Measurements from ENCODE around the gene PDZK1IP1. TPM values are rescaled to one million over a fixed set of nuclear protein-coding genes. Genes with fewer than 3 reads are reported as not detected.
A peak's percentile ranks its signal among the peaks of the same experiment; 100 is the strongest.

PDZK1IP1 gene
- total RNA-seq, 1 donor from 2014 or later = not detected

- no peak for DNase-seq (ENCODE audit: extremely low spot score, unreplicated experiment)
- Mint-ChIP-seq H3K4me1 (ENCODE audit: unreplicated experiment) (peaks cover 8% of the 10 kb centered on the region), H3K27me3 (peaks cover 13% of the 10 kb centered on the region), H3K9me3 (no peaks in the 10 kb centered on the region), H3K4me3 (no peak overlapping the region), H3K27ac (no peak overlapping the region), H3K36me3 (no peaks in the 10 kb centered on the region)
- TF ChIP-seq CTCF (conservative IDR thresholded peaks at IDR 0.05) = no peak
These were observed 29.9 kb upstream of the PDZK1IP1 start for GRCh38 chr1:47219590-47220220.

DNA sequence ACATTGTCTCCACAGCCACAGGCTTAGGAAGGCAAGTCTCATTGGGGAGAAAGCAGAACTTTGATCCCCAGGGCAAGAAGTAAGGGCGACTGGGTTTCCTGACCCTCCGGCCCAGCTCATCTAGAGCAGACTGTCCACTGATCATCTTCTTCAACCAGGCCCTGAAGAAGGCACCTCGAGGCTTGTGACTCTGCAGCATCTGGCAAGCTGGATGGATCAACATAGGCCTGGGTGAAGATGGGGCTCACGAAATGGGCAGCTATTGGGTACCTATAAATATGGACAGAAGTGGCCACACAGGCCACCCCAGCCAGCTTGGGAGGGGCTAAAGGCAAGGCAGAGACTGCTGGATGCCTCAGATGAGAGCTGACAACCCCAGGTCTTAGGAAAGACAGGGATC is 29.2 kb upstream of the PDZK1IP1 start:
- DNase-seq (ENCODE audit: extremely low spot score, unreplicated experiment) = no peak
- Mint-ChIP-seq H3K27me3 (peaks cover 13% of the 10 kb centered on the region), H3K4me3 (no peak overlapping the region), H3K4me1 (ENCODE audit: unreplicated experiment) (peaks cover 8% of the 10 kb centered on the region), H3K27ac (no peak overlapping the region), H3K9me3 (no peaks in the 10 kb centered on the region), H3K36me3 (no peaks in the 10 kb centered on the region)
- TF ChIP-seq CTCF (conservative IDR thresholded peaks at IDR 0.05) = no peak

DNA sequence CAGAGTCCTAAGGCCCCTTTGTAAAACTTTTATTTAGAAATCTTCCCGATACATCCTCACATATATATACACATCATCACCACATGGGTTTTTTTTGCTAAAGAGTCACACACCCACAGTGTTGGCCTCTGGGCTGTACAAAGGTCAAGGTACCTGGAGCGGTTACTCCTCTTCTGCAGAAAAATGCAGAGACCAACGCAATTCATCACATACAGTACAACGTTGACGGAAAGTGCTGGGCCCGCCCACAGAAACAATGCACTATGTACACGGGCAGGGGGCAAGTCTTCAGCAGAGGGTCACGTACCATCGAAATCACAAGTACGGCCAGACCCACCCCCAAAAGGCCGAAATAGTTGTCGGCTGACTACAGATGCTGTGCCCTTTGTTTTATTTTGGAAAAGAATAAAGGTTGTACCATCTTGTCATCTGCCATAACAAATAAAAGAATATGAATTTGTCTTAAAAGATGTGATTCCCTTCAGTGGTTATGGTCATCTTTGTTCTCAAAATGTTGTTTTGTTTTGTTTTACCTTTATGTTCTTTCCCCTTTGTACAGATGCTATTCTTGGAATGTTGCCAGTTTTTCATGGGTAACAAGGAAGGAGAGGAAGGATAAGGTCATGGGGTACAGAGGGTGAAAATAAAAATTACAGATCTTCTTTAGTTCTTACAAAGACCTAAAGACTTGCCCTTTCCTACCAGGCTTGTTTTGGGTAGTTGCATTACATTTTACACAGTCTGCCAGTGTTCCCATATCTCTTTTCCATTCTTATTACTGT is 26.6 kb upstream of the PDZK1IP1 start:
- Mint-ChIP-seq H3K27me3 (peaks cover 15% of the 10 kb centered on the region), H3K9me3 (no peaks in the 10 kb centered on the region), H3K4me3 (no peak overlapping the region), H3K27ac (peak overlapping the region; percentile 62), H3K4me1 (ENCODE audit: unreplicated experiment) (peaks cover 8% of the 10 kb centered on the region), H3K36me3 (no peaks in the 10 kb centered on the region)
- DNase-seq (ENCODE audit: extremely low spot score, unreplicated experiment) = no peak
- no peak for TF ChIP-seq CTCF (conservative IDR thresholded peaks at IDR 0.05)

- Mint-ChIP-seq H3K4me1 (ENCODE audit: unreplicated experiment) (peaks cover 8% of the 10 kb centered on the region), H3K27ac (no peak overlapping the region), H3K4me3 (no peak overlapping the region), H3K27me3 (peaks cover 20% of the 10 kb centered on the region), H3K36me3 (no peaks in the 10 kb centered on the region), H3K9me3 (no peaks in the 10 kb centered on the region)
- no peak for DNase-seq (ENCODE audit: extremely low spot score, unreplicated experiment)
- no peak for TF ChIP-seq CTCF (conservative IDR thresholded peaks at IDR 0.05)
These were observed 25.9 kb upstream of the PDZK1IP1 start for GRCh38 chr1:47215713-47216112.

- H3K36me3 Mint-ChIP-seq = no peaks in the 10 kb centered on the region
- DNase-seq (ENCODE audit: extremely low spot score, unreplicated experiment) = no peak
These were observed 24.7 kb upstream of the PDZK1IP1 start for GRCh38 chr1:47214549-47214948.

More at GRCh38 chr1:47214549-47214948, 24.7 kb upstream of the PDZK1IP1 start:
- Mint-ChIP-seq H3K4me3 (no peak overlapping the region), H3K27me3 (peaks cover 32% of the 10 kb centered on the region), H3K9me3 (no peaks in the 10 kb centered on the region), H3K27ac (no peak overlapping the region), H3K4me1 (ENCODE audit: unreplicated experiment) (peaks cover 8% of the 10 kb centered on the region)
- TF ChIP-seq CTCF (conservative IDR thresholded peaks at IDR 0.05) = no peak
